Neural crest cell (in vitro differentiated cells): ENCODE data around the gene PIP4K2A. TPM values are rescaled to one million over a fixed set of nuclear protein-coding genes. Genes with fewer than 3 reads are reported as not detected.

Source experiments
- DNase-seq: peaks from one replicate; pipeline ENCODE4 v3.0.0; 2021; ENCODE audit warnings: low read depth, mixed read lengths, low spot score
- H3K27ac Mint-ChIP-seq: one replicate; pipeline ENCODE4 v1.8.0; 2021; ENCODE audit warnings: mild to moderate bottlenecking, mixed read lengths; ENCODE audit not compliant: unreplicated experiment
- H3K27me3 Mint-ChIP-seq: 2 replicates; pipeline ENCODE4 v1.8.0; 2021; ENCODE audit warnings: low read depth, mild to moderate bottlenecking, mixed read lengths
- H3K36me3 Mint-ChIP-seq: 2 replicates; pipeline ENCODE4 v1.8.0; 2021; ENCODE audit warnings: low read depth, mild to moderate bottlenecking, mixed read lengths
- H3K4me1 Mint-ChIP-seq: 2 replicates; pipeline ENCODE4 v1.8.0; 2021; ENCODE audit warnings: mixed read lengths
- H3K4me3 Mint-ChIP-seq: one replicate; pipeline ENCODE4 v1.8.0; 2021; ENCODE audit warnings: mild to moderate bottlenecking, mixed read lengths
- H3K9me3 Mint-ChIP-seq: 2 replicates; pipeline ENCODE4 v1.8.0; 2021; ENCODE audit warnings: mixed read lengths
- CTCF ChIP-seq: fragments of 200-600 bp; sonication (generic); conservative IDR thresholded peaks from 2 replicates; pipeline ENCODE4 v1.5.0; 2021; ENCODE audit warnings: antibody characterized with exemption, mild to moderate bottlenecking
- total RNA-seq: library from RNA; stranded (reverse); gene quantifications from 2 replicates; pipeline ENCODE4 v1.2.1, GENCODE V29; 2021

The PIP4K2A gene
- total RNA-seq, 1 donor from 2014 or later = 28.7 TPM

- H3K27ac Mint-ChIP-seq = no peak overlapping the region
- TF ChIP-seq CTCF = no peak
- H3K9me3 Mint-ChIP-seq = no peaks in the 10 kb centered on the region
- H3K4me1 Mint-ChIP-seq = peaks cover 15% of the 10 kb centered on the region
- DNase-seq = no peak
- H3K4me3 Mint-ChIP-seq = no peak overlapping the region
- peaks cover 3% of the 10 kb centered on the region for H3K36me3 Mint-ChIP-seq
- H3K27me3 Mint-ChIP-seq = no peaks in the 10 kb centered on the region
Measured at GRCh38 chr10:22633528-22633927, 80.8 kb downstream of the PIP4K2A start.

DNA sequence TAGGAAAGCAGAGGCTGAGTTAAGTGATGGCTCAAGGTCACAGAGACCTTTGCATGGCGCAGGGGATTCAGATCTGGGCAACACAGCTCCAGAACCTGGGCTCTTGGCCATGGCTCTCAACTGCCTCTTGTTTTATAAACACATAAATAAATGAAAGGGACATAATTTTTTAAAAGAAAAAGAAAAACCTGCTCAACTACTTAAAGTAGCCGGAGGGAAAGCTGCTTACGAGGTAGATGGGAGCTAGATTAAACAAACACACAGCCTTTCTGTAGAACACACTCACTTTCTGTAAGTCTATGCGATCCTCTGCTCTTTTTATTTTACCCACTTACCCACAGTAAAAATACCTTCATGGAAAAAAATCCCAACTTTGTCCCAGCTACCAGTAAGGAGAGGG lies 81.3 kb downstream of the PIP4K2A start:
- Mint-ChIP-seq H3K27ac (no peak overlapping the region), H3K9me3 (no peaks in the 10 kb centered on the region)

DNA sequence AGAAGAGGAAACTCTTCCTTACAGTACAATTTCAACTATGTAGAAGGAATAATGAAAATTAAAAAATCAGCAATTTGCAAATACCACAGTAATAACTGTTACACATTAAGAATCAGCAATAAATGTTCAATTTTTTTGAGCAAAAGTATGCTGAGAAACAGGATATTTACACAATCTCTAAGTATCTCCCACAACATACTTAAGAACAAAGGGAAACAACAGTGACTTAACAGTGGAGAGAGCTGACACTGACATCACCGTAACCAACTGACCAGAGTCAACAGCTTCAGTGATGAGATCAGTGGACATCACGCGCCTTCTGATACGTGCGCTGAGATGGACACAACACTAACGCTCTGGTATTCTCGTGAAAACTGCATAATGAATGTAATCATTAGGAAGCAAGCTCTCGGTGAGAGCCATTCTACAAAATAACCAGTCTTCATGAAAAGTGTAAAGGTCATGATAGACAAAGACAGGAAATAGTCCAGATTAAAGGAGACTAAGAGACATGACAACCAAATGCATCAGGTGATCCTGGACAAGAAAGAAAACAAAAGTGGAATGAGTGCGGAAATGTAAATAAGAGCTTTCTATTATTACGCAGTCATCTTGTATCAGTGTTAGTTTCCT lies 82.6 kb downstream of the PIP4K2A start:
- H3K4me1 Mint-ChIP-seq = peaks cover 19% of the 10 kb centered on the region
- no peaks in the 10 kb centered on the region for H3K27me3 Mint-ChIP-seq
- H3K27ac Mint-ChIP-seq = no peak overlapping the region
- no peak overlapping the region for H3K4me3 Mint-ChIP-seq
- H3K9me3 Mint-ChIP-seq = no peaks in the 10 kb centered on the region
- H3K36me3 Mint-ChIP-seq = peaks cover 3% of the 10 kb centered on the region
- DNase-seq = no peak
- TF ChIP-seq CTCF = no peak

More for the DNA sequence above, 81.3 kb downstream of the PIP4K2A start:
- Mint-ChIP-seq H3K4me1 (peaks cover 15% of the 10 kb centered on the region), H3K27me3 (no peaks in the 10 kb centered on the region), H3K36me3 (peaks cover 3% of the 10 kb centered on the region), H3K4me3 (no peak overlapping the region)
- DNase-seq = no peak
- no peak for TF ChIP-seq CTCF

GRCh38 chr10:22631185-22631584 lies 83.2 kb downstream of the PIP4K2A start:
- H3K27ac Mint-ChIP-seq = no peak overlapping the region
- peaks cover 22% of the 10 kb centered on the region for H3K4me1 Mint-ChIP-seq
- no peak overlapping the region for H3K4me3 Mint-ChIP-seq
- H3K9me3 Mint-ChIP-seq = no peaks in the 10 kb centered on the region
- no peak for DNase-seq
- peaks cover 3% of the 10 kb centered on the region for H3K36me3 Mint-ChIP-seq
- no peaks in the 10 kb centered on the region for H3K27me3 Mint-ChIP-seq
- TF ChIP-seq CTCF = no peak

GRCh38 chr10:22630234-22631174 lies 83.9 kb downstream of the PIP4K2A start:
- H3K4me1 Mint-ChIP-seq = peaks cover 29% of the 10 kb centered on the region
- H3K4me3 Mint-ChIP-seq = no peak overlapping the region
- no peak for DNase-seq

More at GRCh38 chr10:22630234-22631174, 83.9 kb downstream of the PIP4K2A start:
- H3K36me3 Mint-ChIP-seq = peaks cover 3% of the 10 kb centered on the region
- no peaks in the 10 kb centered on the region for H3K9me3 Mint-ChIP-seq
- peak overlapping the region; percentile 70 for H3K27ac Mint-ChIP-seq
- no peaks in the 10 kb centered on the region for H3K27me3 Mint-ChIP-seq
- no peak for TF ChIP-seq CTCF
